Kidney glomerular epithelial cell (primary cell): Measurements from ENCODE around the gene DGKQ.
A peak's percentile ranks its signal among the peaks of the same experiment; 100 is the strongest.

Experiments used
- DNase-seq: peaks from one replicate; lab custom pipeline; 2025; lab: John Stamatoyannopoulos, UW

DGKQ gene

GRCh38 chr4:973431-974397 lies at the start of gene DGKQ:
TSS of gene DGKQ (minus strand) at chr4:973569. CDS start at chr4:973482, 87 bp downstream.
- peak; percentile 65 for DNase-seq

GRCh38 chr4:1022739-1023066 lies 49.3 kb upstream of the DGKQ start:
- no peak for DNase-seq

- no peak for DNase-seq
These were observed 48.8 kb upstream of the DGKQ start for GRCh38 chr4:1022051-1022738.

- DNase-seq: no peak
These were observed 48.1 kb upstream of the DGKQ start for GRCh38 chr4:1021386-1022050.

- DNase-seq: no peak
These were observed 46.5 kb upstream of the DGKQ start for GRCh38 chr4:1019729-1020470.

- no peak for DNase-seq
These were observed 46.0 kb upstream of the DGKQ start for GRCh38 chr4:1019320-1019719.

GRCh38 chr4:1018147-1019020 lies 45.0 kb upstream of the DGKQ start:
- DNase-seq: no peak

GRCh38 chr4:1017706-1018105 lies 44.3 kb upstream of the DGKQ start:
- DNase-seq: no peak

GRCh38 chr4:1017211-1017610 lies 43.8 kb upstream of the DGKQ start:
- no peak for DNase-seq

GRCh38 chr4:1015746-1016145 lies 42.4 kb upstream of the DGKQ start:
- no peak for DNase-seq

- no peak for DNase-seq
These were observed 41.8 kb upstream of the DGKQ start for GRCh38 chr4:1015179-1015578.

GRCh38 chr4:1014291-1015167 lies 41.2 kb upstream of the DGKQ start:
- DNase-seq: no peak

GRCh38 chr4:1013225-1014073 lies 40.1 kb upstream of the DGKQ start:
- no peak for DNase-seq

GRCh38 chr4:1012034-1012739 lies 38.8 kb upstream of the DGKQ start:
- DNase-seq: peak; percentile 36

- DNase-seq: no peak
These were observed 38.3 kb upstream of the DGKQ start for GRCh38 chr4:1011666-1012033.

GRCh38 chr4:1011022-1011665 lies 37.8 kb upstream of the DGKQ start, which contains the start of gene FGFRL1:
TSS of gene FGFRL1 (plus strand) at chr4:1011626. CDS start at chr4:1012486, 860 bp downstream.
- DNase-seq: peak; percentile 51

GRCh38 chr4:1010395-1011021 lies 37.1 kb upstream of the DGKQ start:
- DNase-seq: peak; percentile 56
